Activated T-cell treated with anti-CD3 and anti-CD28 coated beads, Interleukin-2, amount 50 U/mL, for 4 hours (primary cell): ENCODE results near the gene GRIN2A. TPM values are rescaled to one million over a fixed set of nuclear protein-coding genes. Genes with fewer than 3 reads are reported as not detected.
"Not testable (repeated sequence)": the region's sequence is repeated elsewhere in the genome, so short reads cannot be mapped to it uniquely, and the experiment has no call there.

Experiments used
- ATAC-seq, 2 donors: fragments of 200-7000 bp; cut with Tn5 transposase; one replicate each; pipeline ENCODE4 v1.10.0; 2021
- DNase-seq: peaks from one replicate; pipeline ENCODE4 v3.0.0-alpha.2; 2020
- H3K27me3 Mint-ChIP-seq: one replicate; pipeline ENCODE4 v1.8.0; 2021; ENCODE audit warnings: low read depth, mixed read lengths
- H3K36me3 Mint-ChIP-seq: one replicate; pipeline ENCODE4 v1.8.0; 2022; ENCODE audit warnings: mixed read lengths; ENCODE audit not compliant: insufficient read depth
- H3K4me1 Mint-ChIP-seq: one replicate; pipeline ENCODE4 v1.8.0; 2021; ENCODE audit warnings: low read depth, mixed read lengths
- H3K4me3 Mint-ChIP-seq: one replicate; pipeline ENCODE4 v1.8.0; 2021; ENCODE audit warnings: mild to moderate bottlenecking, moderate library complexity, mixed read lengths
- H3K9me3 Mint-ChIP-seq: one replicate; pipeline ENCODE4 v1.8.0; 2021; ENCODE audit warnings: mixed read lengths
- total RNA-seq, 3 donors: library from RNA; stranded (reverse); gene quantifications; one replicate each; pipeline ENCODE4 v1.2.1, GENCODE V29; 2021

Gene GRIN2A
- total RNA-seq, 3 donors from 2014 or later = not detected

GRCh38 chr16:9885876-9886275, 296.4 kb downstream of the GRIN2A start:
- no peak for DNase-seq
- Mint-ChIP-seq H3K4me1 (no peaks in the 10 kb centered on the region), H3K9me3 (no peaks in the 10 kb centered on the region), H3K4me3 (no peak overlapping the region), H3K36me3 (no peaks in the 10 kb centered on the region), H3K27me3 (no peaks in the 10 kb centered on the region)
- no peak for ATAC-seq

- DNase-seq (no peak), ATAC-seq (no peak)
- Mint-ChIP-seq H3K27me3 (no peaks in the 10 kb centered on the region), H3K4me3 (no peak overlapping the region), H3K4me1 (no peaks in the 10 kb centered on the region), H3K36me3 (no peaks in the 10 kb centered on the region), H3K9me3 (no peaks in the 10 kb centered on the region)
Measured at GRCh38 chr16:9885467-9885866, 296.8 kb downstream of the GRIN2A start.

- H3K4me3 Mint-ChIP-seq, ATAC-seq, H3K4me1 Mint-ChIP-seq, H3K36me3 Mint-ChIP-seq, H3K27me3 Mint-ChIP-seq, H3K9me3 Mint-ChIP-seq, DNase-seq: not testable (repeated sequence)
Measured at GRCh38 chr16:9875981-9876380, 306.2 kb downstream of the GRIN2A start.

- H3K27me3 Mint-ChIP-seq = peaks cover 3% of the 10 kb centered on the region
- peaks cover 4% of the 10 kb centered on the region for H3K9me3 Mint-ChIP-seq
- H3K4me1 Mint-ChIP-seq = no peaks in the 10 kb centered on the region
- H3K4me3 Mint-ChIP-seq = no peak overlapping the region
- DNase-seq = no peak
- H3K36me3 Mint-ChIP-seq = no peaks in the 10 kb centered on the region
- ATAC-seq = no peak
Measured at GRCh38 chr16:9874219-9874618, 308.0 kb downstream of the GRIN2A start.

- H3K9me3 Mint-ChIP-seq = no peaks in the 10 kb centered on the region
- no peaks in the 10 kb centered on the region for H3K4me1 Mint-ChIP-seq
- H3K4me3 Mint-ChIP-seq = no peak overlapping the region
- H3K27me3 Mint-ChIP-seq = peaks cover 3% of the 10 kb centered on the region
- no peaks in the 10 kb centered on the region for H3K36me3 Mint-ChIP-seq
- ATAC-seq (no peak), DNase-seq (no peak)
Measured at GRCh38 chr16:9870962-9871361, 311.3 kb downstream of the GRIN2A start.

- peaks cover 3% of the 10 kb centered on the region for H3K27me3 Mint-ChIP-seq
Measured at GRCh38 chr16:9869776-9870175, 312.5 kb downstream of the GRIN2A start.

GRCh38 chr16:9868606-9869149, 313.6 kb downstream of the GRIN2A start:
- Mint-ChIP-seq H3K27me3 (peaks cover 3% of the 10 kb centered on the region), H3K4me1 (no peaks in the 10 kb centered on the region), H3K9me3 (no peaks in the 10 kb centered on the region), H3K4me3 (no peak overlapping the region), H3K36me3 (no peaks in the 10 kb centered on the region)
- DNase-seq = no peak
- ATAC-seq = no peak

More at GRCh38 chr16:9869776-9870175, 312.5 kb downstream of the GRIN2A start:
- no peaks in the 10 kb centered on the region for H3K36me3 Mint-ChIP-seq
- no peak overlapping the region for H3K4me3 Mint-ChIP-seq
- H3K9me3 Mint-ChIP-seq = no peaks in the 10 kb centered on the region
- no peak for ATAC-seq
- no peaks in the 10 kb centered on the region for H3K4me1 Mint-ChIP-seq
- DNase-seq = no peak

GRCh38 chr16:9867176-9867575, 315.1 kb downstream of the GRIN2A start:
- H3K27me3 Mint-ChIP-seq = peaks cover 3% of the 10 kb centered on the region
- ATAC-seq (no peak), DNase-seq (no peak)
- no peak overlapping the region for H3K4me3 Mint-ChIP-seq
- no peaks in the 10 kb centered on the region for H3K9me3 Mint-ChIP-seq
- H3K4me1 Mint-ChIP-seq = no peaks in the 10 kb centered on the region
- no peaks in the 10 kb centered on the region for H3K36me3 Mint-ChIP-seq

GRCh38 chr16:9864461-9864860, 317.8 kb downstream of the GRIN2A start:
- Mint-ChIP-seq H3K36me3 (no peaks in the 10 kb centered on the region), H3K27me3 (no peaks in the 10 kb centered on the region), H3K9me3 (no peaks in the 10 kb centered on the region), H3K4me1 (no peaks in the 10 kb centered on the region), H3K4me3 (no peak overlapping the region)
- DNase-seq = no peak
- ATAC-seq = no peak

- DNase-seq (no peak), ATAC-seq (no peak)
- Mint-ChIP-seq H3K4me3 (no peak overlapping the region), H3K36me3 (no peaks in the 10 kb centered on the region), H3K9me3 (no peaks in the 10 kb centered on the region), H3K27me3 (no peaks in the 10 kb centered on the region), H3K4me1 (no peaks in the 10 kb centered on the region)
Measured at GRCh38 chr16:9862327-9862726, 319.9 kb downstream of the GRIN2A start.

GRCh38 chr16:9860876-9861275, 321.4 kb downstream of the GRIN2A start:
- H3K9me3 Mint-ChIP-seq = no peaks in the 10 kb centered on the region

GRCh38 chr16:9859701-9860327, 322.4 kb downstream of the GRIN2A start:
- no peak for DNase-seq
- ATAC-seq = no peak
- Mint-ChIP-seq H3K4me3 (no peak overlapping the region), H3K27me3 (no peaks in the 10 kb centered on the region), H3K36me3 (no peaks in the 10 kb centered on the region), H3K4me1 (no peaks in the 10 kb centered on the region), H3K9me3 (no peaks in the 10 kb centered on the region)

More at GRCh38 chr16:9860876-9861275, 321.4 kb downstream of the GRIN2A start:
- H3K27me3 Mint-ChIP-seq = no peaks in the 10 kb centered on the region
- no peaks in the 10 kb centered on the region for H3K4me1 Mint-ChIP-seq
- H3K4me3 Mint-ChIP-seq = no peak overlapping the region
- no peak for DNase-seq
- no peaks in the 10 kb centered on the region for H3K36me3 Mint-ChIP-seq
- no peak for ATAC-seq

- Mint-ChIP-seq H3K4me1 (no peaks in the 10 kb centered on the region), H3K4me3 (no peak overlapping the region), H3K9me3 (peaks cover 3% of the 10 kb centered on the region), H3K27me3 (no peaks in the 10 kb centered on the region), H3K36me3 (no peaks in the 10 kb centered on the region)
- DNase-seq (no peak), ATAC-seq (no peak)
Measured at GRCh38 chr16:9854675-9855074, 327.6 kb downstream of the GRIN2A start.

GRCh38 chr16:9852003-9852402, 330.2 kb downstream of the GRIN2A start:
- peaks cover 3% of the 10 kb centered on the region for H3K9me3 Mint-ChIP-seq
- H3K36me3 Mint-ChIP-seq = no peaks in the 10 kb centered on the region
- no peak for DNase-seq
- ATAC-seq = no peak
- no peaks in the 10 kb centered on the region for H3K4me1 Mint-ChIP-seq
- H3K4me3 Mint-ChIP-seq = no peak overlapping the region
- H3K27me3 Mint-ChIP-seq = no peaks in the 10 kb centered on the region

GRCh38 chr16:9850817-9851216, 331.4 kb downstream of the GRIN2A start:
- no peaks in the 10 kb centered on the region for H3K36me3 Mint-ChIP-seq
- H3K4me1 Mint-ChIP-seq = no peaks in the 10 kb centered on the region
- no peak for ATAC-seq
- H3K9me3 Mint-ChIP-seq = peaks cover 3% of the 10 kb centered on the region
- H3K4me3 Mint-ChIP-seq = no peak overlapping the region
- DNase-seq = no peak
- H3K27me3 Mint-ChIP-seq = no peaks in the 10 kb centered on the region
